Muscle layer of duodenum (tissue), 2 donors: ENCODE measurements around the gene KAZALD1.

Source experiments
- H3K27ac ChIP-seq: one replicate; pipeline ENCODE4 v1.7.0; 2013; ENCODE audit warnings: mild to moderate bottlenecking, low read length
- H3K27me3 ChIP-seq: one replicate; pipeline ENCODE4 v1.7.0; 2013; ENCODE audit warnings: low read depth, mild to moderate bottlenecking, control low read depth, low read length
- H3K36me3 ChIP-seq, 2 donors: one replicate each; pipeline ENCODE4 v1.7.0; 2013; ENCODE audit warnings: low read length in 2 of 2, control low read depth in 1 of 2, mild to moderate bottlenecking in 1 of 2; ENCODE audit not compliant: insufficient read depth in 2 of 2, control insufficient read depth in 1 of 2
- H3K4me1 ChIP-seq, 2 donors: one replicate each; pipeline ENCODE4 v1.7.0; 2013; ENCODE audit warnings: low read length in 2 of 2, mild to moderate bottlenecking in 2 of 2, control low read depth in 1 of 2, moderate library complexity in 1 of 2; ENCODE audit not compliant: insufficient read depth in 2 of 2, control insufficient read depth in 1 of 2
- H3K4me3 ChIP-seq, 2 donors: one replicate each; pipeline ENCODE4 v1.7.0; 2013; ENCODE audit warnings: low read length in 2 of 2, low read depth in 1 of 2, mild to moderate bottlenecking in 1 of 2
- H3K9me3 ChIP-seq, 2 donors: one replicate each; pipeline ENCODE4 v1.7.0; 2013; ENCODE audit warnings: low read length in 2 of 2, control low read depth in 1 of 2, mild to moderate bottlenecking in 1 of 2; ENCODE audit not compliant: control insufficient read depth in 1 of 2
- donor health status: healthy.

The KAZALD1 gene

GRCh38 chr10:101042118-101042517, 19.7 kb upstream of the KAZALD1 start:
- peak overlapping the region; percentile 53 to 77 for H3K4me3 ChIP-seq

DNA sequence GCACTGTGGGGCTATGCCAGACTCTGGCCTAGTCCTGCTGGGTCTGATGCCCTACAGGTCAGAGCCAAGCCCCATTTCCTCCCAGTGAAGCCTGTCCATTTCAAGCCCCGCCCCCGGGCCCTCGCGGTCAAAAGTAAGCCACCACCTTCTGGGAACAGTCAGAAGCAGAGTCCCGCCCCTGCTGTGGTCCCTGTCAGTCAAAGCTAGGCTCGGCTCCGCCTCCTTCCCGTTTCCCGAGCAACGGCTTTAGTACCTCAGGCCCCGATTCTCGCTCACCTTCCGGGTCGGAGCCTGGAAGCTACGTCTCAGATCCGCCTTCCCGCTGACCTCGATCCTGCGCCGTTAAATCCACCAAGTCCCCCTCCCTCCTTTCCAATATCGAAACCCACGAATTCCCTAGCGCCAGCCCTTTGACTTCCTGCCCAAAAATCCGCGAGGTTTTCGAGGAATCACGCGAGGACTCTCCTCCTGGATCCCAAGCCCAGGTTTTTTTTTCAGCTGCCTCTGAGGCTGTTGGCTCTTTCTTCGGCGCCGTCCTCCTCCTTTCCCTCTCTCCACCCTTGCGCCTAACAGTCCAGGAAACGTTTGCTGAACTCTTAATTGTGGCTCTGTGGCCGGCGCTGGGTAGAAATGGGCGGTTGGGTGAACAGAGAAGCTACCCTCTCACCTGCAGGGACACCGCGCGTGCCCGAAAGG, 19.0 kb upstream of the KAZALD1 start:
- peaks cover 13% of the 10 kb centered on the region in 2 donors for H3K4me1 ChIP-seq
- H3K27ac ChIP-seq, result peak overlapping the region; percentile 90
- H3K27me3 ChIP-seq, result peaks cover 13% of the 10 kb centered on the region
- no peaks in the 10 kb centered on the region for H3K9me3 ChIP-seq
- H3K36me3 ChIP-seq, result peaks cover 18 to 20% of the 10 kb centered on the region in 2 donors
- peak overlapping the region; percentile 53 to 77 for H3K4me3 ChIP-seq

More at GRCh38 chr10:101042118-101042517, 19.7 kb upstream of the KAZALD1 start:
- Histone ChIP-seq H3K36me3 (peaks cover 25 to 27% of the 10 kb centered on the region in 2 donors), H3K9me3 (no peaks in the 10 kb centered on the region), H3K4me1 (peaks cover 13% of the 10 kb centered on the region in 2 donors), H3K27me3 (peaks cover 6% of the 10 kb centered on the region), H3K27ac (peak overlapping the region; percentile 90)

GRCh38 chr10:101043363-101043707, 18.5 kb upstream of the KAZALD1 start:
- Histone ChIP-seq H3K4me1 (peaks cover 13% of the 10 kb centered on the region in 2 donors), H3K36me3 (peaks cover 13 to 16% of the 10 kb centered on the region in 2 donors), H3K4me3 (peak overlapping the region; percentile 53 to 77), H3K27me3 (peaks cover 18% of the 10 kb centered on the region), H3K9me3 (no peaks in the 10 kb centered on the region), H3K27ac (peak overlapping the region; percentile 90)

GRCh38 chr10:101044117-101044516, 17.7 kb upstream of the KAZALD1 start:
- Histone ChIP-seq H3K4me1 (peaks cover 13% of the 10 kb centered on the region in 2 donors), H3K36me3 (peaks cover 9 to 10% of the 10 kb centered on the region in 2 donors), H3K4me3 (no peak overlapping the region), H3K9me3 (no peaks in the 10 kb centered on the region), H3K27ac (no peak overlapping the region), H3K27me3 (peaks cover 25% of the 10 kb centered on the region)

DNA sequence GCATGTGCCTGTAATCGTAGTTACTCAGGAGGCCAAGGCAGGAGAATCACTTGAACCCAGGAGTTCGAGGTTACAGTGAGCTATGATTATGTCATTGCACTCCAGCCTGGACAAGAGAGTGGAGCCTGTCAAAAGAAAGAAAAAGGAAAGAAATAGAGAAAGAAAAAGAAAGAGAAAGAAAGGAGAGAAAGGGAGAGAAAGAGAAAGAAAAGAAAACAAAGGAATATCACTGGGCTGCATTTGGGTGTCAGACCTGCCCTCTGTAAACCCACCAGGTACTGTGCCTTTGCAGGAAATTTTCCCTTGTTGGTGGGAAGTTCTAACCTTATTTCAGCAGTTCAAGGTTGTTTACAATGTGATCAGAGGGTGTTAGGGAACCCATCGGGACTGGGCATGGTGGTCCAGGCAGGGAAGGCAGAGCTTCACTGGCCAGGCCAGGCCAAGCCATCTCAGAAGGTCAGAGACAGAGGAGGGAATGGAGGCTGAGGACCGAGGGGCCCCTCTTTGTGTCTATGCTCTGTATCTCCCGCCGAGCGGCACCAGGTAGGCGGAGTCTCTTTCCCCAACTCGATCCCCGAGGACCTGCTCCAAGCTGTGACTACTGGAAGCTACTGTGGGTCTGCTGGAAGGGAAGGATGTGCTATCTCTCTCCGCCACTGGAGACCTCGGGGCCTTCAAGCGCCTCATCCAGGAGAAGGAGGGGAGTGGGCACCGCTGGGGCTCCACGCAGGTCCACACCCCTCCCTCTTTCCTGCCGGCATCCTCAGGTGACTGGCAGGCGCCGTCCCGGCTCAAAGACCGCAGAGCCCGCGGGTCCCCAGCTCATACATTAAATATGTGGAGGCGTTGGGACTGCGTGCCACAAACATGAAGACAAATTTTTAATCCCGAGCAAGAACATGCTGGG, 15.2 kb upstream of the KAZALD1 start:
- Histone ChIP-seq H3K36me3 (peaks cover 0 to 3% of the 10 kb centered on the region in 2 donors), H3K9me3 (no peaks in the 10 kb centered on the region), H3K27ac (no peak overlapping the region), H3K4me3 (no peak overlapping the region), H3K27me3 (peaks cover 44% of the 10 kb centered on the region), H3K4me1 (peaks cover 13 to 20% of the 10 kb centered on the region in 2 donors)

GRCh38 chr10:101047268-101047667, 14.5 kb upstream of the KAZALD1 start:
- peaks cover 44% of the 10 kb centered on the region for H3K27me3 ChIP-seq
- H3K36me3 ChIP-seq, result peaks cover 0 to 3% of the 10 kb centered on the region in 2 donors
- H3K4me1 ChIP-seq, result peaks cover 9 to 18% of the 10 kb centered on the region in 2 donors
- H3K27ac ChIP-seq, result no peak overlapping the region
- no peaks in the 10 kb centered on the region for H3K9me3 ChIP-seq
- no peak overlapping the region for H3K4me3 ChIP-seq

DNA sequence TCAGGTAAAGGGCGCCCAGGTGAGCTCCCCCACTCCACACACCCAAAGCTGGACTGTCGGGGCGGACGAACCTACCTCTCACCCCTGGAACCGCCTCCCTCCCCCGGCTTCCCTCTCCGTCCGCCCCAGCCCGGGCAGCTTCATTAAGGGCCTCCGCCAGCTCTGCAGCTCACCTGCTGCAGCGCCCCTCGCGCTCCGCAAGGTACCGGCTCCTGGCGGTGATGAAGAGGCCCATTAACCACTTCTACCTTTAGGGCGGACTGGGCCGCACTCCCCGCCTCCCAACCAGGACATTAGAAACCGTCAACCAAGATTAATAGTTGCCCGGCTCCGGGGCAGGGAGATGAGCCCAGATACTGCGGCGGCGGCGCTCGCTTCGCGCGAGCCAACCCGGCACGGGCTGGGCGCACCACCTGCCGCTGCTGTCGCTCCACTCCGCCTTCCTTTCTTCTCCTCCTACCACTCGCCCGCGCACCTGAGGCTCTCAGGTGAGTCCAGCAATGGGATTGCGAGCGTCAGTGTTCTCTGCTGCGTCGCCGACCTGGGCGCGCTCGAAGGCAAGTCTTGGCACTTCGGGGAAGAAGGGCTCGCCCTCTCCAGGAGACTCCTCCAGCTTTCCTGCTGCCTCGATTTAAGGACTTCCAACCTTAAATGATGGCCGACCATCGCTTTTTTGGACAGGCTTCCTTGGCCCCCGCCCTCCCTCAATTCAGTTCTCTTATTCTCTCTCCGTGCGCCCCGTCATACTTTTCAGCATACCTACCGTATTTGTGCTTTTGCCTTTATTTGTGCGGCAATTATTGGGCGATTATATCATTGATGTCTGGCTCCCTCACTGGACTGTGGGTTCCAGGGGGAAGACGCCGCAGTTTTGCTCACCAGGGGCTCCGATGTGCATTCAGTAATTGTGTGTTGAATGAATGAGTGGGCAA, 13.6 kb upstream of the KAZALD1 start:
- no peaks in the 10 kb centered on the region for H3K9me3 ChIP-seq
- no peak overlapping the region for H3K4me3 ChIP-seq
- H3K27me3 ChIP-seq, result peaks cover 44% of the 10 kb centered on the region
- H3K36me3 ChIP-seq, result no peaks in the 10 kb centered on the region
- peaks cover 6 to 15% of the 10 kb centered on the region in 2 donors for H3K4me1 ChIP-seq
- no peak overlapping the region for H3K27ac ChIP-seq

- Histone ChIP-seq H3K36me3 (no peaks in the 10 kb centered on the region), H3K27me3 (peaks cover 44% of the 10 kb centered on the region), H3K4me3 (peak overlapping the region; percentile 26 to 28), H3K4me1 (peaks cover 0 to 10% of the 10 kb centered on the region in 2 donors), H3K9me3 (no peaks in the 10 kb centered on the region), H3K27ac (no peak overlapping the region)
Measured at GRCh38 chr10:101050208-101051069, 11.3 kb upstream of the KAZALD1 start.

- H3K4me3 ChIP-seq, result no peak overlapping the region
- no peaks in the 10 kb centered on the region for H3K9me3 ChIP-seq
- no peaks in the 10 kb centered on the region for H3K36me3 ChIP-seq
- H3K27me3 ChIP-seq, result peaks cover 36% of the 10 kb centered on the region
- no peak overlapping the region for H3K27ac ChIP-seq
- peaks cover 0 to 10% of the 10 kb centered on the region in 2 donors for H3K4me1 ChIP-seq
Measured at GRCh38 chr10:101052285-101052684, 9.5 kb upstream of the KAZALD1 start.

- H3K4me1 ChIP-seq, result peaks cover 0 to 10% of the 10 kb centered on the region in 2 donors
- no peaks in the 10 kb centered on the region for H3K36me3 ChIP-seq
- H3K27me3 ChIP-seq, result peaks cover 25% of the 10 kb centered on the region
- H3K27ac ChIP-seq, result no peak overlapping the region
- no peaks in the 10 kb centered on the region for H3K9me3 ChIP-seq
- no peak overlapping the region for H3K4me3 ChIP-seq
Measured at GRCh38 chr10:101053516-101053915, 8.3 kb upstream of the KAZALD1 start.
